HUDEP-2 (cell line): ENCODE measurements around the gene FAM222A.

Source experiments
- DNase-seq, 76 experiments: peaks; one replicate each; lab custom pipeline; 2025; ENCODE audit not compliant: unreplicated experiment in 76 of 76; lab: John Stamatoyannopoulos, UW

FAM222A gene

DNA sequence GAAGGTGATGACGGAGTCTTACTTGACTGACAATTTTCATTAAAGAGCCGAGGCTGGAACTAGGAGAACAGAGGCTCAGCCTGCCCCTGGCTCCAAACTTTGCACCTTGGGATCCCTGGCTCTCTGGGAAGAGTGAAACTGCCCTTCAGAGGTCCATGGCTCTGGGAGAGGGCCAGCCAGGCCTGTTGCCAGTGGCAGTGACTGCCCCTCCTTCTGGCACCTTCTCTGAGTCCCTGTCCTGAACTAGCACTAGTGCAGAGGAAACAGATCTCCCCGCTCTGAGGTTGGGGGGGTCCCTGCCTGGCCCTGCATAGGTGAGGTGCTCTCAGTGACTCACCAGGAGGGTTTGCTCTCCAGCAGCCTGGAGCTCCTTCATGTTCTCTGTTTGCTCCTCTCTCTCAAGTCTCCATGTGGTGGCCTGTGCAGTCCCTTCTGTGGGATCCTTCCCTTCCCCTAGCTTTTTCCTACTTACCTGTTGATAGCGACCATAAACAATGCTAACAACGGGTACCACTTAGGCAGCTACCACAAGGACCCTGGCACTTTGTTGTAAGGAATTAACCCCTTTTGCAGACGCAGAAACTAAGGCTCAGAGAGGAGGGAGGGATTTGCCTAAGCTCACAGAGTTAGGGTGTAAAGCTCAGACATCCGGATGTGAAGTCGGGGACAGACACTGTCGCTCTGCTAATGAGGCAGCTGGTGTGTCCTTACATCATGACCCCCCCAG is 22.4 kb downstream of the FAM222A start:
- no peak for DNase-seq

DNA sequence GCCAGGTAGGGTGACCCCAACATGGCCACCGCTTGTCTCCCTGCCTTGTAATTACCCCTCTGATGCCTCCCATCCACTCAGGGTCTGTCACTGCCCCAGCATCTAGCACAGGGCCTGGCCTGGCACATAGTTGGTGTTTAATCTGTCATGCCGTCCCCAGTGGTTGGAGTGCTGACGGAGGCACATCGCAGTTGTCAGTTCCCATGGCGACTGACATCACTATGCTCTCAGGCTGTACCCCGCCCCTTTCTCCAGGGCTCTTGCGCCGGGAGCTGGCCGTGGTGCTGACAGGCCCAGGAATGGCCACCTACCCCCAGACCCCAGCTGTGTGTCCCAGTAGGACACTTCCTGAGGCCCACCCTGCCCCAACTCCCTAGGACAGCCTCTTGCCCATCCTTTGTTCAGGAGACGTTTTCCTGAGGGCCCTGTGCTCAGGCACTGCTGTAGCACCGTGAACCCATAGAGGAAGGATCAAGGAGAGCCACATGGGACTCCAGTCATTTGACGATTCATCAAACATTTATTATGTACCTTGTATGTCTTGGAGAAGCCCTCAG is 23.0 kb downstream of the FAM222A start:
- peak in 50 of 76 experiments; percentile 4 to 62 (median 34) for DNase-seq

DNA sequence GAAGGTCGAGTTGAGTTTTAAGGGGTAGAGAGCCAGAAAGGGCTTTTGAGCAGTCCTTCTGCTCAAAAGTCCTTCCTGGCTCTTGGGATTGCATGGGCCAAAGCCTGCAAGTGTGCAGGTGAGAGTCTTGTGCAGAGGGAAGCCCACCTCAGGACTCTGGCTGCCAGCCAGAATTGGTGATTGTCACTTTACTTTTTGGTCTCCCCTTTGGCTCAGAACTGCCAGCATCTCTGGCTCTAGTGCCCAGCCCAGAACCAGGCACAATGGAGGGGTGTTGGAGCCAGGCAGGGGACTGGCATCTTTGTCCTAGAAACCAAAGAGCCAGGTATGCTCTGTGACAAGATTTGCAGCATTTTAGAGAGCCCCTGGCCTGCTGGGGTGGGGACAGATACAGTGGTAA is 23.5 kb downstream of the FAM222A start:
- no peak for DNase-seq

DNA sequence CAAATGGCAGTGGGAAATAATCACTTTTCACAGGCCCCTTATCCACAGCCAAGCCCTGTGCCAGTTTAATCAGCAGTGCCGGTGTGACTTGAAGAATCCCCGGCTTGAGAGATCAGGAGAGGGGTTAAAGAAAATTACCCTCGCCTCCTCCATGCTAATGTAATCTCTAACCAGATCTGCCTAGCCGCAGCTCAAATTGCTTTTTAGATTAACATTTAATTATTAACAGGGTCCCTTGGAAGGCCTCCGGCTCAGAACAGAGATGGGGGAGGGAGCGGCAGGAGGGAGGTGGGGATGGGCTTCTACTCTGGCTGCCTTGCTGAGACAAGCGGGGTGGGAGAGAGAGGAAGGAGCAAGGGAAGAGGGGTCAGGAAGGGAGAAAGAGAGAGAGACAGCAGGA is 24.0 kb downstream of the FAM222A start:
- no peak for DNase-seq

DNA sequence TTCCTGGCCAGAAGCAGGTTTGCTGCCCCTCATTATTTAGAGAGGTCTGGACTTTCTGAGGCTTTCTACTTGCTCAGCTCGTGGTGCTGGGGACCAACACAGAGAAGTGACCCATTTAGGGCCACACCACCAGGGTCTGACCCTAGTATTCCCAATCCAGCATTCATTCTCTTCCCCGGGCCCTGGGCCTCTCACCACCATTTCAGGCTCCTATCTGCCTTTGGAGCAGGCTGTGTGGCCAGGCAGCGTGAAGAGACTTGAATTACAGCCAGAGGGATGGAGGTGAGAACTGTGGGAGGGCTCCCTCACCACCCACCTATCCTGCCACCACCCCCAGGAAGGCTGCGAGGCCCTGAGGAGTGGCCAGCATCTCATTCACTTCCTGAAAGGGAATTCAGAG is 24.6 kb downstream of the FAM222A start:
- DNase-seq = no peak

DNA sequence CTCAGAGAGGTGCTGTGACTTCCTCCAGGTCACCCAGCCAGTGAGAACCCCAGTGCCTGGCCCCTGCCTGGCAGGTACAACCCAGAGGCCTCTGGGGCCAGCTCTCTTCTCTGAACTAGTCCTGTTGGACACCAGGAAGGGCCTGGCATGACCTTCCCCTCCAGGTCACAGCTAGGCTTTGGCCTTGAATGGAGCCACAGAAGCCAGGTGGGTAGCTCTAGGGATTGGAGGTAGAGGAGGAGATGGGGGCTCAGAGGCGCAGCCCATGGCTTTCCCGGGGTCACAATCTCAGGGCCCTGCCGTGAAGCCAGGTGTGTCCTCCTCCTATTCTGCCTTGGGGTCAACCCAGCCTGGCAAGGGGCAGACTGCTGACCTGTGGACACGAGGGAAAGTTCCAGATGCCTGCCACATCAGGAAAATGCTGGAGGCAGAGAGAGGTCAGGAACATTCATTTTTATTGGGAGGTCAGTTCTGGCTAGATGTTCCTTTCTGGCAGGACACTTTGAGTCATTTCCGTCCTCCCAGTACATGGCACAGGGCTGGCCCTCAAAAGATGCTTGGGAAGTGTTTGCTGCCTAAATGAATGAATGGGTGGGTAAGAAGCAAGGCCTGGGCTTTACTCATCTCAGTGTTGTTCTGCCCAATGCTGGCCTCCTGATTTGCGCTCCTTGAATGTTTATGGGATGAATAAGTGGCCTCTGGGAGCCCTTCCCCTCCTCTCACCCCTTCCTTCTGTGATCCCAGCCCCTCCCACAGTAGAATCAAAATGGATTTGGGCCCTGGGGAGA is 25.4 kb downstream of the FAM222A start:
- DNase-seq = no peak

DNA sequence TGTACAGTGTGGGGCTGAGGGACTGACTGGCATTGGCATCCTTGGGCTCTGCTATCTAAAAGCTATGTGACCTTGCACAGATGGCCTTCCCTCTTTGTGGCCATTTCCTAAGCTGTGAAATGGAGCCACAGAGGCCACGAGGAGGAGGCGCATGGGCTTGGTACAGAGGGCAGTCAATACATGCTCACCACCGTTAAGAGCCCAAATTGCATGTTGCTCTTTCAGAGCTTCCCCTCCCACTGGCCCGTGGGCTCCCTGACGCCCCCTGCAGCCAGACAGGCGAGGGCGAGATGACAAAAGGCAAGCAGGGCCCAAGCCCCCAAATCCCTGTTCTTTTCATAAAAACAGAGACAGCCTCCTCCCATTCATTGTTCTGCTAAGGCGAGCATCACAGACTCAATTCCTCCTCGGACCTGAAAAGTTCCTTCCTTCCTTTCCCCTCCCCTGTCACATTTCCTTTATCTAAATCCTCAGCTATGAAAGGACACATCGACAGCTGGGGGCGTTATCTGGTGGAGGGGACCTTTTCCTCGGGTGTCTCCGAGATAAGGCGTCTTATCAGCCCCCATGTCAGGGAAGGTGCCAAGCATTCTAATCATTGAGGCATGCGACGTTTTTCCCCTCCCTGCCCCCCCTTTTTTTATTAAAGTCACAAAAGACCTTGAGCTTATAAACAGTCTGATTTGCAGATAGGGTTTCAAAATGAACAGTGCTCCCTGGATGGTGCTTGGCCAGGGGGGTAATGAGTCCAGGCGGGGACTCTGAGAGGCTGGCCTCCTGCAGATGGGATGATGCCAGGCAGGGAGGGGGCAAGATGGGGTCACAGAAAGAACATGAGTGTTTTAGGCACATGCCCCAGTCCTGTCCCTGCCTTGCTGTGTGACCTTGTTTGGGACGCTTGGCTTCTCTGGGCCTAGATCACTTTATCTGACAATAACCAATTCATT is 26.4 kb downstream of the FAM222A start:
- peak in 73 of 76 experiments; percentile 20 to 93 (median 73) for DNase-seq

DNA sequence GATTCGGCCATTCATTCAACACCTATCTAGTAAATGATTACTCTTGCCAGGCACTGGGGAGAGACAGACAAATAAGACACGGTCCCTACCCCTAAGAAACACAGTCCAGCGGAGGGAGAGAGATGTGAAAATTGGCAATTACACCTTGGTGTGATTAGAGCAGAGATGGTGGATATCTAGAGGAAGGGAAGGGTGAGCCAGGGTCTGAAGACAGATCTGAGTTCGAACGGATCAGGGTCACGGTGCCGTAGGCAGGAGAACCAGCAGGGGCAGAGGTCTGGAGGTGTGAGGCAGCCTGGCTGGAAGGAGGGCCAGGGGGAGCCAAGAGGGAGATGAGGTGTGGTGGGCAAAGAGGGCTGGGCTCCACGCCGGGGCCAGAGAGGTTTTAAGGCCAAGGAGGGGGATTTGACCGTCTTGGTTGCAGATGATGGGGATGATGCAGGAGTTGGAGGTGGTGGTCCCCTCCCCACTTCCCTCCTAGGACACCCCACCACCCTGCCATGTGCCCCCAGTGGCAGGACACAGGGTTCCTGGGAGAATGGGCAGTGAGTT is 27.1 kb downstream of the FAM222A start:
- no peak for DNase-seq

DNA sequence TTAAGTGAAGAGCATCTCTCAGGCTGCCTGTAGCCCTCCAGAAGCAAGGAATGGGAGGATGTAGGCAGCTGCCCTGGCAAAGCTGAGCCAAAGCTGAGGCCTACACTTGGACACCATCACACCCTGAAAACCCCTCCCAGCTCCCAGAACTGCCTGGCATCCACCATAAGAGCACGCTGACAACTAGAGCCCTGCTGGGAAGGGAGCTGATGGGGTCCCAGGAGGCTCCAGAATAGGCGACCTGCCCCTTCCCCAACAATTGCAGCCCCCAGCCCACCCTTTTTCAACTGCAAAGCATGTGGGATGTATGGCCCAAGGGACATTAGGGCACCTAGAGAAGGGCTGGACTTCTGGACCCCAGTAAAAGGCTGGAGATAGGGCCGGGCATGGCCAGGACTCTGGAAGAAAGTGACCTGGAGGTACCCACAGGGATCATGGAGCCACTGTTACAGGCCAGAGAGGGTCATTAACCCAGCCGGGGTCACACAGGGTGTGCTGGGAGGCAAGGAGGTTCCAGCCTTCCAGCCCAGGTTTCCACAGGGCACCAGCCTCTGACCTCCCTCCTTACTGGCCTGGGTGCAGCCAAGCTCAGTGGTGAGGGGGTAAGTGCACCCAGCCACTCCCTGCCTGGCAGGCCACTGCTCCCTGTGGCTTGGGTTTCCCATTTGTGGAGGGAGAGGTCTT is 27.8 kb downstream of the FAM222A start:
- DNase-seq = no peak

DNA sequence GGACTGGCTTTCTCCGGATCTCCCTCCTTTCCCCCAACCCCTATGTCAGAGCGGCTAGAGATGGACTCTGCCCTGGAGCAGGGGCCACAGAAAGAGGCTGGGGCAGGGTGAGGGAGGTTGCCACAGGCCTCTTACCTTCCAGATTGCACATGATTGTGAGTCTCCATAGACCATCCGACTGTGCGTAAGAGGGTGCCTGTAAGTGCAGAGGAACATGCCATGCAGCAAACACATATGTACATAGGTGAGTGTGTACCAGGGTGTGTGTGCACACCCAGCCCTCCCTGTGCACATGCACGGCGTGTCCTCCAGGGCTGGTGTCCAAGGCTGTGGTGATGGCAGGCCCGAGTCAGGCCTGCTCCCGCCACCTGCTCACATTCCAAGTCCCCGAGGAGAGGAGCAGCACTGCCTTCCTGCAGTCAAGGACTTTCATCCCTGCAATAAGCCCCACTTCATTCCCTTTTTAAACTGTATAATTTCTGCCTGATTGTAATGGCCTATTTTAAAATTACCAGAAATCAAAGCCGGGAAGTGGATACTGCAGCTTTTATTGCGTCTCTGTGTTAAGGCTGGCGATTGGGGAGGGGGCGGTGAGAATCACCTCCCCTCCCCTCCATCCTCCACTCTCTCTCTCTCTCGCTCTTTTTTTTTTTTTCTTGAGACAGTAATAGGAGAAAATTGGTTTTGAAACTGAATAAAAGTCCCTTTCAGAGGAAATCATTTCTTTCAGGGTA is 28.5 kb downstream of the FAM222A start:
- no peak for DNase-seq

DNA sequence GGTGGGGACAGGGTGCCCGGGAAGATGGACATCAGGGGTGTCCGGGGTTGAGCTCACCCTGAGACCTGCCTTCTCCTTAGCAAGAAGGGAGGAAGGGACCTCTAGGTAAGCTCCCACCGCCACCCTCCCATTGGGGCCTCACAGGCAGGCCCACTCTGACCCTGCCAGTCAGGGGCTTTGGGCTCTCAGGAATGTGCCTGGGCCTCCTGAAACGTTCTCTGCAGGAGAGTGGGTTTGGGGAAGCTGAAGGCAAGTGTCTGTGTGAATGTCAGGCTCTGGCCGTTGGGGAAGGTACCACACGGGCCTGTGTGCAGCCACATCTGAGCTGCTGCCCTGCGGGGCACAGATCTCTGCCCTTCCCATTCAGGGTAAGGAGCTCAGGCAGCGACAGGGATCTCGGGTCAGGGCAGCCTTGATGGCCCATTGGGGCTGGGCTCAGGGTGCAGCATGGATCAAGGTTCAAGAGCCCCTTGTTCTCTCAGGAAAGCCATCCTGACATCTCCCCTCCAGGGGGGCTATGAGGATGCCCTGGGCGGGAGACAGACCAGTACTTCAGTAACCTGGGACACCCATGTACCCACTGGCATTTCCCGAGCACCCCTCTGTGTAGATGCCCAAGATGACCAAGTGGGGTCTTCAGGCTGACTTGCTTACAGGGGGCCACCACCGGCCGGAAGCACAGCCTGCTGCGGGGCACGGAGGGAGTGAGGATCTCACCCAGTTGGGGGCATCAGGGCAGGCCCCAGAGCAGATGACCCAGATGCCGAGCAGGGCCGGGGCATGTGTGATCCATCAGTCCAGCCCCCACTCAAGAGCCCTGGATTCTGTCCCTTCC is 29.7 kb downstream of the FAM222A start:
- no peak for DNase-seq

DNA sequence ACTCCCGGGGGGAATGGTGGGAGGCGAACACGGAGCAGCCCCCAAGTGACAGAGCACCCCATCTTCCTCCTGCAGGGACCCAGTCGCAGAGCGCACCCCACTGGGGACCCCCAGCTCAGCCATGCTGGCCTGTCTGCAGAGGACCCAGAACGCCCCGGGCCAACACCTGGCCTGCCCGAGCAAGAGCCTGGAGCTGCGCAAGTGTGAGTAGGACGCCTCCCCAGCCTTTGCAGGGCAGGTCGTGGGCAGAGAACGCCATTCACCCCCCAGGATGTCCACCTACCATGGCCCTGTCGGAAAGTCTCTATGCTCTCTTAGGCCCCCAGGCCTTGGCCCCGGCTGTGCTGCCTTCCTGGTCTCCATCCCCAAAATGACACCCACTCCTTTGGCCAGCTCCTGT is 30.4 kb downstream of the FAM222A start:
- DNase-seq = no peak

DNA sequence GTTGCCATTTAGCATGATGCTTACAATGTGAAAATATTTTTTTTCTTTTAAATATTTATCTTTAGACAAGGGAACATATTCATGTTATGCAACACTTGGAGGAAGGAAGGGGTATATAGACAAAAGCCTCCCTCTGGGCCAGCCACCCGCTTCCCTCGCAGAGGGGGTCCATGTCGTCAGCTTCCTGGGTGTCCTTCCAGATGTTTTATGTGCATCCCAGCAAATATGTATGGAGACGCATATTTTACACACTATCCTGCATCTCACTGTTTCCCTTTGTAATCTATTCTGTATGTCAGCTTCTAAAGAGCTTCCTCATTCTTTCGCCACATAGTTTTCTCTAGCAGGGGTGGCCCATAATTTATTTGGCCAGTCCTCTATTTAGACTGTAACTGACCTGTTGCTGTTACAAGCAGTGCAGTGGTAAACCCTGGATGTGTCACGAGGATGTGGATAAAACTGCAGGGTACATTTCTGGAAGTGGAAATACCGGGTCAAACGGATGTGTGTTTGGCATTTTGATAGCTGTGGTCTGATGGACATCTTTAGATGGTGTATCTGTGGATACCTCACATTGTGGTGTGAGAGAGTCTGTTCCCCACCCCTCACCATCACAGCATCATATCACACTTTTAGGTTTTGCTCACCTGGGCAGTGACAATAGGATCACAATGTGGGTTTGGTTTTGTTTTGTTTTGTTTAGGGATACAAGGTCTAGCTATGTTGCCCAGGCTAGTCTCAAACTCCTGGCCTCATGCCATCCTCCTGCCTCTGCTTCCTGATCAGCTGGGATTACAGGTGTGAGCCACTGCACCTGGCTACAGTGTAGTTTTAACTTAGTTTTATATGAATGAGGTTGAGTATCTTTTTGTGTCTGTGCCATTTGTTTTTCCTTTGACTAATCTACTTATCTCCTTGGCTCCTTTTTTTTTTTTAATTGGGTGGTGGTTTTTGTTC is 31.6 kb downstream of the FAM222A start:
- no peak for DNase-seq

DNA sequence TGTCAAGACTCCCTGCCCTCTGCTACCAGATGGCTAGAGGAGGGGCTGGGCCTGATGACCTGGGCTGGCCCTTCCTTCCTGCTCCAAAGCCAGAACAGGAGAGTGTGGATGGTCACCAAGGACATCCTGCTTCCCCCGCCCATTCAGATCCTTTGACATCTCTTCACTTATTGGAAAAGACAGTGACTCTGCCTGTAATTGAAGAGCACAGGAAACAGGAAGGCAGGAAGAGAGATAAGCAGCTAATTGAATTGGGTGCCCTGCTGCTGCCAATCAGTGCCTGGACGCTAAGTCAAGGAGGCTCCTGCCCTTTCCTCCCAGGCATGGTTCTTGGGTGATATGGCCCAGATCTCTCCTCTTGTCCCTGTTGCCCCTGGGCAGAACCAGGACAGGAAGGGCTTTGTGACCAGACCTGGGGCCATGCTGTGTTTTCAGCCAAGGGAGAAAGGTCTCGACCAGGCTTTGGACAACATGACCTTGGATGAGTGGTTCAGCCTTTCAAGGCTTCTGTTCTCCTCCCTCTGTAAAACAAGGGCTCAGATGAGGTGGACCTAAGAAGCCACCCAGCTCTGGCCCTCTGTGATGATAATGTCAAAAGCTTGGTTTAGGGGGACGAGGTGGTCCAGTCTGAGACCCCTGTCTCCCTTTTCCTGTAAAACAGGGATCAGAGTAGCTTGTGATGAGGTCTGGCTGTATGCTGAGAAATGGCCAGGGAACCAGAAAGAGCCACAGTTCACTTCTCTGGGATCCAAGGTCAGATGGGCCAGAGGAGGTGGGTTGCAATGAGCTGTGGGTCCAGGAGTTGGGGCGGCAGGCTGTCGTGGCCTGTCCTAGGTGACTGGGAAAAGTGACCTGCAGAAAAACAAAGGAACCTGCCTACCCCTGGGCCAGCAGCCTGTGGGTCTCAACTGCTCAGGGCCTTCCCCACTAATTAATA is 38.8 kb downstream of the FAM222A start:
- no peak for DNase-seq

DNA sequence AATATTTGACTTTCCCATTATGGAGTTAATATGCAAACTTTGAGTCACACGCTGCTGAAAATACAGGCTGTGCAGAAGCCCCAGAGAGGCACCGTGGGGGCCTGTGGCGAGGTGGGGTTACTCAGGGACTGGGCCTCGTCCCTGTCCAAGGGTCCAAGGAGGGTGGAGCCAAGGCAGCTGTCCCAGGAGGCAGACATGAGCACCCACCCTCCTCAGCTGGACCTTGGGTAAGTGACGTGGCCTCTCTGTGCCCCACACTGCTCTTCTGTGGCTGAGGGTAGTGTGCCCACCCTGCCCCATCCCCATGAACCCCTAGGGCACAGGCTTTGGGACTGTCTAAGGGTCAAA is 39.4 kb downstream of the FAM222A start:
- no peak for DNase-seq

DNA sequence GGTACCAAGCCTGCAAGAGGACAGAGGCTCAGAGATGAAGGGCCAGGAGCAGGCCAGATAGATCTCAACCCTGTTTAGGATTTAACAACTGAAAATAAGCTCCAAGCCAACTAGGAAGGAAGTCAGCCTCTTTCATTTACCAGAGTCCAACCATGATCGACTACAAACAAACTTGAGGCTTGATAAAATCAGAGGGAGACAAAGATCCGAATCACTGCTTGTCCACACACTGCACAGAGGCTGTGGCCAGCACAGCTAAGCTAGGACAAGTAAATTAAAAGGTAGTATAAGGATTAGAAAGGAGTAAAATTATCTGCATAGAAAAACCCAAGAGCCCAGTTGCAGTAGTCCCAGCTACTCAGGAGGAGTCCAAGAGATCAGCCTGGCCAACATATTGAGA is 40.3 kb downstream of the FAM222A start:
- DNase-seq = no peak
